SU-DHL-6 (cell line): ENCODE results near the gene THSD4.

Source experiments
- H2AFZ ChIP-seq: fragments of 200-600 bp; sonication (generic); 2 replicates; pipeline ENCODE4 v1.6.1; 2014; ENCODE audit warnings: low read depth, mild to moderate bottlenecking, moderate library complexity, mixed read lengths, antibody characterized with exemption, low read length; ENCODE audit not compliant: severe bottlenecking
- H3F3A ChIP-seq: fragments of 200-600 bp; shearing (Covaris generic); 2 replicates; pipeline ENCODE4 v1.6.0; 2016; ENCODE audit warnings: antibody characterized with exemption, mild to moderate bottlenecking; ENCODE audit not compliant: insufficient read depth
- H3K27ac ChIP-seq: fragments of 200-600 bp; sonication (generic); 2 replicates; pipeline ENCODE4 v1.5.1; 2016; ENCODE audit warnings: low read depth, mild to moderate bottlenecking, low read length, moderate library complexity, mixed read lengths
- H3K27me3 ChIP-seq: fragments of 200-600 bp; sonication (generic), shearing (Covaris generic); 2 replicates; pipeline ENCODE4 v1.6.0; 2014; ENCODE audit warnings: mild to moderate bottlenecking, low read length
- H3K36me3 ChIP-seq: fragments of 200-600 bp; sonication (generic); 2 replicates; pipeline ENCODE4 v1.6.1; 2014; ENCODE audit warnings: mild to moderate bottlenecking, low read length, mixed read lengths
- H3K4me2 ChIP-seq: fragments of 300-600, 200-600 bp; shearing (Covaris generic), sonication (generic); 2 replicates; pipeline ENCODE4 v1.6.0; 2014; ENCODE audit warnings: low read length, low read depth, mild to moderate bottlenecking; ENCODE audit not compliant: poor library complexity, severe bottlenecking
- H3K4me3 ChIP-seq: fragments of 200-600 bp; sonication (generic); 2 replicates; pipeline ENCODE4 v1.5.1; 2014; ENCODE audit warnings: antibody characterized with exemption, low read length, mild to moderate bottlenecking, mixed read lengths; ENCODE audit not compliant: insufficient read depth, poor library complexity, severe bottlenecking
- H3K79me2 ChIP-seq: fragments of 200-600 bp; sonication (generic); 2 replicates; pipeline ENCODE4 v1.6.1; 2014; ENCODE audit warnings: mild to moderate bottlenecking, low read length, moderate library complexity; ENCODE audit not compliant: insufficient read depth
- H3K9ac ChIP-seq: fragments of 200-600 bp; sonication (generic); 2 replicates; pipeline ENCODE4 v1.7.0; 2014; ENCODE audit warnings: mild to moderate bottlenecking, low read length
- H3K9me2 ChIP-seq: fragments of 200-600 bp; sonication (generic); replicated peaks from 2 replicates; pipeline ENCODE4 v1.6.1; 2014; ENCODE audit warnings: low read length; ENCODE audit not compliant: insufficient read depth
- H3K9me3 ChIP-seq: fragments of 200-600 bp; sonication (generic); 2 replicates; pipeline ENCODE4 v1.6.1; 2014; ENCODE audit warnings: low read length, mixed read lengths; ENCODE audit not compliant: insufficient read depth
- H4K20me1 ChIP-seq: fragments of 200-600 bp; sonication (generic); 2 replicates; pipeline ENCODE4 v1.6.1; 2014; ENCODE audit warnings: low read depth, mild to moderate bottlenecking, antibody characterized with exemption, low read length, moderate library complexity, mixed read lengths
- EZH2phosphoT487 ChIP-seq: fragments of 200-600 bp; sonication (generic), shearing (Covaris generic); conservative IDR thresholded peaks from 2 replicates; pipeline ENCODE4 v1.6.1; 2018; ENCODE audit warnings: mild to moderate bottlenecking, antibody characterized with exemption, low read length, moderate library complexity, mixed read lengths
- TF ChIP-seq, protein P1 (sequence below): fragments of 200-600 bp; sonication (generic); IDR thresholded peaks from one replicate; pipeline ENCODE4 v1.5.1; 2017; ENCODE audit warnings: antibody characterized with exemption, mild to moderate bottlenecking, low read length, moderate library complexity; ENCODE audit not compliant: insufficient read depth, poor library complexity, severe bottlenecking

Gene THSD4

DNA sequence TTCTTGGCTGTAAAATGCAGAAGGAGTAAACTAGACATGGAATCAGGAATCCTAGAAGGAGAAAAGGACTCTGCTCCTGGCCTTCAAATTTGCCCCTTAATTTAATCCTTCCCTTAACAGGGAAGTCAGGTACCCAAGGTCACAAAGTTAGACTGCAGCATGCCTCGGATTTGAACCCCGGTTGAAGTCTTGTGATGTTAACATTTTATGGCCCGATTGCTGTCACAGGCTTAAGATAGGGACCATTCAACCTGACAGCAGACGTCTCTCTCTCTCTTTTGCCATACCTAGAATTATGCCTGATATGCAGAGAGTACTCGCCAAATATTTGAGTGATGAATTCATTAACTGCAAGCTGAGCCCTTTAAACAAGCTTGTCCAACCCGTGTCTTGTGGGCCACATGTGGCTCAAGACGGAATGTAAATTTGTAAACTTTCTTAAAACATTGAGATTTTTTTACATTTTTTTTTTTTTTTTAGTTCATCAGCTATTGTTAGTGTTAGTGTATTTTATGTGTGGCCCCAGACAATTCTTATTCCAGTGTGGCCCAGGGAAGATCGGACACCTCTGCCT, 217.2 kb downstream of the THSD4 start:
- Histone ChIP-seq H3K9me2 (no peaks in the 10 kb centered on the region), H3K9ac (no peak overlapping the region), H3F3A (no peaks in the 10 kb centered on the region), H4K20me1 (no peaks in the 10 kb centered on the region), H3K9me3 (no peaks in the 10 kb centered on the region), H3K4me3 (no peak overlapping the region), H3K79me2 (no peaks in the 10 kb centered on the region), H3K4me2 (no peak overlapping the region), H3K27ac (no peak overlapping the region), H3K27me3 (no peaks in the 10 kb centered on the region), H2AFZ (no peak overlapping the region), H3K36me3 (no peaks in the 10 kb centered on the region)
- no peak for TF ChIP-seq EZH2phosphoT487
- TF ChIP-seq, protein P1, sequence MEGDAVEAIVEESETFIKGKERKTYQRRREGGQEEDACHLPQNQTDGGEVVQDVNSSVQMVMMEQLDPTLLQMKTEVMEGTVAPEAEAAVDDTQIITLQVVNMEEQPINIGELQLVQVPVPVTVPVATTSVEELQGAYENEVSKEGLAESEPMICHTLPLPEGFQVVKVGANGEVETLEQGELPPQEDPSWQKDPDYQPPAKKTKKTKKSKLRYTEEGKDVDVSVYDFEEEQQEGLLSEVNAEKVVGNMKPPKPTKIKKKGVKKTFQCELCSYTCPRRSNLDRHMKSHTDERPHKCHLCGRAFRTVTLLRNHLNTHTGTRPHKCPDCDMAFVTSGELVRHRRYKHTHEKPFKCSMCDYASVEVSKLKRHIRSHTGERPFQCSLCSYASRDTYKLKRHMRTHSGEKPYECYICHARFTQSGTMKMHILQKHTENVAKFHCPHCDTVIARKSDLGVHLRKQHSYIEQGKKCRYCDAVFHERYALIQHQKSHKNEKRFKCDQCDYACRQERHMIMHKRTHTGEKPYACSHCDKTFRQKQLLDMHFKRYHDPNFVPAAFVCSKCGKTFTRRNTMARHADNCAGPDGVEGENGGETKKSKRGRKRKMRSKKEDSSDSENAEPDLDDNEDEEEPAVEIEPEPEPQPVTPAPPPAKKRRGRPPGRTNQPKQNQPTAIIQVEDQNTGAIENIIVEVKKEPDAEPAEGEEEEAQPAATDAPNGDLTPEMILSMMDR: no peak

- H3K27me3 ChIP-seq: no peaks in the 10 kb centered on the region
- H3K9ac ChIP-seq: no peak overlapping the region
- no peak overlapping the region for H3K4me2 ChIP-seq
- no peaks in the 10 kb centered on the region for H3F3A ChIP-seq
- H2AFZ ChIP-seq: no peak overlapping the region
- TF ChIP-seq, protein P1: no peak
- TF ChIP-seq EZH2phosphoT487: no peak
- H3K79me2 ChIP-seq: no peaks in the 10 kb centered on the region
- H3K4me3 ChIP-seq: no peak overlapping the region
- no peaks in the 10 kb centered on the region for H4K20me1 ChIP-seq
- H3K27ac ChIP-seq: no peak overlapping the region
- H3K36me3 ChIP-seq: no peaks in the 10 kb centered on the region
- no peaks in the 10 kb centered on the region for H3K9me2 ChIP-seq
- no peaks in the 10 kb centered on the region for H3K9me3 ChIP-seq
These were observed 217.9 kb downstream of the THSD4 start for GRCh38 chr15:71333136-71333700.

- no peak for TF ChIP-seq EZH2phosphoT487
- TF ChIP-seq, protein P1: no peak
- H3K9me3 ChIP-seq: no peaks in the 10 kb centered on the region
- H3K9me2 ChIP-seq: no peaks in the 10 kb centered on the region
- no peaks in the 10 kb centered on the region for H3F3A ChIP-seq
- no peak overlapping the region for H3K4me3 ChIP-seq
- no peaks in the 10 kb centered on the region for H3K79me2 ChIP-seq
- no peak overlapping the region for H3K4me2 ChIP-seq
- H3K27me3 ChIP-seq: no peaks in the 10 kb centered on the region
- H2AFZ ChIP-seq: no peak overlapping the region
- no peaks in the 10 kb centered on the region for H4K20me1 ChIP-seq
- H3K27ac ChIP-seq: no peak overlapping the region
- no peaks in the 10 kb centered on the region for H3K36me3 ChIP-seq
- H3K9ac ChIP-seq: no peak overlapping the region
These were observed 218.6 kb downstream of the THSD4 start for GRCh38 chr15:71333839-71334238.
